H1 (cell line): ENCODE measurements around the gene LAMA3. TPM values are rescaled to one million over a fixed set of nuclear protein-coding genes. Genes with fewer than 3 reads are reported as not detected.

ENCODE experiments used
- BCL11A ChIP-seq, 2 experiments: IDR thresholded peaks; one replicate each; pipeline ENCODE4 v1.6.1; 2011; ENCODE audit warnings: low read depth in 2 of 2, low read length in 2 of 2, mild to moderate bottlenecking in 2 of 2
- CBX5 ChIP-seq: fragments of 300-800, 300-1000 bp; sonication (generic); IDR thresholded peaks from 2 replicates; pipeline ENCODE4 v1.7.1; 2016; ENCODE audit warnings: antibody characterized with exemption, low read length, low read depth
- CHD1 ChIP-seq: IDR thresholded peaks from 2 replicates; pipeline ENCODE4 v1.6.1; 2012; ENCODE audit warnings: low read depth, low read length, improper control_type of control experiment
- CREB1 ChIP-seq: IDR thresholded peaks from 2 replicates; pipeline ENCODE4 v1.6.1; 2012; ENCODE audit warnings: inconsistent platforms
- E2F6 ChIP-seq: IDR thresholded peaks from 2 replicates; pipeline ENCODE4 v1.6.1; 2012; ENCODE audit warnings: inconsistent platforms
- EGR1 ChIP-seq: IDR thresholded peaks from 2 replicates; pipeline ENCODE4 v1.6.1; 2011; ENCODE audit warnings: low read depth, low read length, borderline replicate concordance
- EP300 ChIP-seq, 2 experiments: IDR thresholded peaks; 1 replicate in 1 of 2; 2 replicates in 1 of 2; pipeline ENCODE4 v1.6.1; 2011 to 2012; ENCODE audit warnings: low read depth in 2 of 2, low read length in 2 of 2, mild to moderate bottlenecking in 2 of 2, borderline replicate concordance in 1 of 2, inconsistent platforms in 1 of 2, moderate library complexity in 1 of 2
- FOSL1 ChIP-seq: IDR thresholded peaks from 2 replicates; pipeline ENCODE4 v1.6.1; 2011; ENCODE audit warnings: mild to moderate bottlenecking, low read depth, low read length, moderate library complexity; ENCODE audit not compliant: insufficient read depth
- KDM4A ChIP-seq: IDR thresholded peaks from one replicate; pipeline ENCODE4 v1.7.1; 2012; ENCODE audit warnings: low read depth, mild to moderate bottlenecking, moderate library complexity, low read length, inconsistent platforms; ENCODE audit not compliant: severe bottlenecking
- POLR2A ChIP-seq, 2 experiments: IDR thresholded peaks; 1 replicate in 1 of 2; 2 replicates in 1 of 2; pipeline ENCODE4 v1.6.1; 2011; ENCODE audit warnings: low read depth in 2 of 2, low read length in 2 of 2, mild to moderate bottlenecking in 2 of 2; ENCODE audit errors: control extremely low read depth in 1 of 2
- SAP30 ChIP-seq: fragments of 300-600 bp; sonication (generic); IDR thresholded peaks from 2 replicates; pipeline ENCODE4 v1.7.1; 2012; ENCODE audit warnings: low read length, moderate library complexity, mild to moderate bottlenecking, inconsistent platforms; ENCODE audit not compliant: insufficient read depth, insufficient replicate concordance
- SIX5 ChIP-seq: IDR thresholded peaks from 2 replicates; pipeline ENCODE4 v1.6.1; 2011; ENCODE audit warnings: mild to moderate bottlenecking, low read depth, low read length
- SP4 ChIP-seq: IDR thresholded peaks from 2 replicates; pipeline ENCODE4 v1.6.1; 2012; ENCODE audit warnings: low read length, inconsistent platforms
- TAF1 ChIP-seq: IDR thresholded peaks from 2 replicates; pipeline ENCODE4 v1.6.1; 2011; ENCODE audit warnings: mild to moderate bottlenecking, low read depth, low read length
- TAF7 ChIP-seq: optimal IDR thresholded peaks from 2 replicates; pipeline ENCODE3; 2011; ENCODE audit warnings: low read depth, mild to moderate bottlenecking, inconsistent platforms, low read length, moderate library complexity, borderline replicate concordance
- TBP ChIP-seq: IDR thresholded peaks from 2 replicates; pipeline ENCODE4 v1.6.1; 2011; ENCODE audit warnings: low read depth, low read length, improper control_type of control experiment
- polyA plus RNA-seq, 7 experiments: library from polyadenylated mRNA; depleted of rRNA in 3 of 7; stranded (reverse) in 5 of 7; unstranded in 2 of 7; fragments of >200 nt in 5 of 7; fragments of 200-250 nt in 2 of 7; gene quantifications; 1 replicate in 5 of 7; 2 replicates in 1 of 7; 4 replicates in 1 of 7; pipeline versions ENCODE4 v1.2.1 to v1.2.3, GENCODE V29; 2011 to 2013; ENCODE audit warnings: missing spikeins in 2 of 7, mixed read lengths in 2 of 7
- total RNA-seq: library from RNA; stranded (reverse); fragmentation: NEBNext Ultra II Directional; extraction: Animal tissue kit (Norgen Biotek cat#: 25700); gene quantifications from 2 replicates; pipeline ENCODE4 v1.2.1, GENCODE V29; 2021

LAMA3 gene
- total and polyA plus RNA-seq, 2 of the 8 experiments (the other 6 are each of a cell fraction or from before 2014, with no cell fraction given), result 0.76 to 5.0 TPM

DNA sequence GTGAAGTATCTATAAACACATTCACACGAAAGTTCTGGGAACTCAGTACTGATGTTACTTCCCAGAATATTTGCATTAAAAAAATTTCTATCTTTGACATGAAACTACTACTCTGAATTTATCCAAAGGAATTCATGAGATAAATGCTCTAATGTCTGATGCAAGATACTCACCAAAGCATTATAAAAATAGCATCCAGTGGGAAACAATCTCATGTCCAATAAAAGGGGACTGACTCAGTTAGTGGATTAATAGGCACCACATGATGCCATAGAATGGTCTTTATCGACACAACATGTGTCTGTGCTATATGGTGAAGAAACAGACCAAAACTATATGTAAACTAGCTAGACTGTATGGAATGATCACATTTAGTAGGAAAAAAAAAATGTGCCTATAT lies 33.9 kb downstream of the LAMA3 start (continued):
- no peak for TF ChIP-seq SP4
- no peak for TF ChIP-seq FOSL1
- TF ChIP-seq TAF1, result no peak
- TF ChIP-seq EP300 (IDR thresholded peaks at IDR 0.05; ENCODE audit: borderline replicate concordance in 1 of 2, low read depth in 2 of 2, low read length in 2 of 2), result no peak
- TF ChIP-seq POLR2A (IDR thresholded peaks at IDR 0.05; ENCODE audit: control extremely low read depth in 1 of 2, low read depth in 2 of 2, low read length in 2 of 2), result no peak
- no peak for TF ChIP-seq BCL11A (IDR thresholded peaks at IDR 0.05; ENCODE audit: low read depth in 2 of 2, low read length in 2 of 2)
- no peak for TF ChIP-seq KDM4A
- TF ChIP-seq CREB1, result no peak
- no peak for TF ChIP-seq CHD1
- TF ChIP-seq TAF7, result no peak
- no peak for TF ChIP-seq SIX5
- no peak for TF ChIP-seq CBX5
- TF ChIP-seq TBP, result no peak
- TF ChIP-seq EGR1, result no peak
- TF ChIP-seq E2F6, result no peak
- no peak for TF ChIP-seq SAP30
- TF ChIP-seq, all 59 proteins: peak for 0
